SK-N-SH treated with all-trans-retinoic acid at 6 μM for 48 hours (cell line): Measurements from ENCODE around the gene MBOAT7.

Experiments used
- ATAC-seq: fragments of 200-7000 bp; cut with Tn5 transposase; 3 replicates; pipeline ENCODE4 v1.9.1; 2020; ENCODE audit warnings: mild to moderate bottlenecking, moderate library complexity
- ARNTL ChIP-seq: fragments of 450-650 bp; formaldehyde crosslinking; IDR thresholded peaks from 2 replicates; pipeline ENCODE4 v1.5.0; 2020; ENCODE audit warnings: low read depth, mild to moderate bottlenecking, moderate library complexity, borderline replicate concordance
- BACH2 ChIP-seq: fragments of 250-450 bp; sonication (Bioruptor Pico); IDR thresholded peaks from 2 replicates; pipeline ENCODE4 v1.9.0; 2021; ENCODE audit warnings: mild to moderate bottlenecking, borderline replicate concordance
- CSDC2 ChIP-seq: fragments of 250-450 bp; sonication (Bioruptor Pico); IDR thresholded peaks from 2 replicates; pipeline ENCODE4 v1.5.0; 2020; ENCODE audit warnings: mild to moderate bottlenecking, moderate library complexity
- ESRRG ChIP-seq: fragments of 250-450 bp; sonication (Bioruptor Pico); IDR thresholded peaks from 2 replicates; pipeline ENCODE4 v1.6.1; 2021; ENCODE audit warnings: mild to moderate bottlenecking
- GLIS3 ChIP-seq: fragments of 250-450 bp; sonication (Bioruptor Pico); IDR thresholded peaks from 2 replicates; pipeline ENCODE4 v1.5.0; 2020; ENCODE audit warnings: mild to moderate bottlenecking, moderate library complexity
- OSR1 ChIP-seq: fragments of 250-450 bp; sonication (Bioruptor Pico); IDR thresholded peaks from 2 replicates; pipeline ENCODE4 v1.8.0; 2022; ENCODE audit warnings: moderate library complexity, mild to moderate bottlenecking, inconsistent platforms
- RARB ChIP-seq: fragments of 250-450 bp; sonication (Bioruptor Pico); IDR thresholded peaks from 2 replicates; pipeline ENCODE4 v1.8.0; 2021; ENCODE audit warnings: mild to moderate bottlenecking, moderate library complexity
- SNAI2 ChIP-seq: fragments of 250-450 bp; sonication (Bioruptor Pico); IDR thresholded peaks from 2 replicates; pipeline ENCODE4 v1.5.0; 2020; ENCODE audit warnings: mild to moderate bottlenecking, moderate library complexity
- TCF4 ChIP-seq: fragments of 250-450 bp; sonication (Bioruptor Pico); IDR thresholded peaks from 2 replicates; pipeline ENCODE4 v1.8.0; 2021; ENCODE audit warnings: mild to moderate bottlenecking, moderate library complexity, borderline replicate concordance
- TOX ChIP-seq: fragments of 250-450 bp; sonication (Bioruptor Pico); IDR thresholded peaks from 2 replicates; pipeline ENCODE4 v1.8.0; 2021; ENCODE audit warnings: mild to moderate bottlenecking, moderate library complexity, borderline replicate concordance
- ZC3H10 ChIP-seq: fragments of 250-450 bp; sonication (Bioruptor Pico); IDR thresholded peaks from 2 replicates; pipeline ENCODE4 v1.5.1; 2021; ENCODE audit warnings: mild to moderate bottlenecking, moderate library complexity
- ZFP3 ChIP-seq: fragments of 250-450 bp; sonication (Bioruptor Pico); IDR thresholded peaks from 2 replicates; pipeline ENCODE4 v1.5.0; 2020; ENCODE audit warnings: mild to moderate bottlenecking, moderate library complexity
- ZFP30 ChIP-seq: fragments of 450-650 bp; formaldehyde crosslinking; IDR thresholded peaks from 2 replicates; pipeline ENCODE4 v1.5.0; 2022; ENCODE audit warnings: mild to moderate bottlenecking, moderate library complexity
- ZNF565 ChIP-seq: fragments of 450-650 bp; formaldehyde crosslinking; conservative IDR thresholded peaks from 2 replicates; pipeline ENCODE4 v1.5.0; 2020; ENCODE audit warnings: low read depth, mild to moderate bottlenecking, moderate library complexity
- ZNF70 ChIP-seq: fragments of 450-650 bp; formaldehyde crosslinking; IDR thresholded peaks from 2 replicates; pipeline ENCODE4 v1.5.0; 2020; ENCODE audit warnings: mild to moderate bottlenecking, moderate library complexity
- ZNF8 ChIP-seq: fragments of 450-650 bp; formaldehyde crosslinking; IDR thresholded peaks from 2 replicates; pipeline ENCODE4 v1.5.0; 2020; ENCODE audit warnings: mild to moderate bottlenecking, moderate library complexity
- TF ChIP-seq, protein P1 (sequence below): fragments of 250-450 bp; sonication (Bioruptor Pico); IDR thresholded peaks from 2 replicates; pipeline ENCODE4 v1.5.0; 2020; ENCODE audit warnings: mild to moderate bottlenecking, moderate library complexity
- TF ChIP-seq, protein P2 (sequence below): fragments of 250-450 bp; sonication (Bioruptor Pico); IDR thresholded peaks from 2 replicates; pipeline ENCODE4 v1.5.1; 2021; ENCODE audit warnings: mild to moderate bottlenecking, moderate library complexity
- TF ChIP-seq, protein P3 (sequence below): fragments of 250-450 bp; sonication (Bioruptor Pico); IDR thresholded peaks from 2 replicates; pipeline ENCODE4 v1.8.0; 2020; ENCODE audit warnings: mild to moderate bottlenecking, moderate library complexity, borderline replicate concordance
- TF ChIP-seq, protein P4 (sequence below): fragments of 250-450 bp; sonication (Bioruptor Pico); IDR thresholded peaks from 2 replicates; pipeline ENCODE4 v1.8.0; 2021; ENCODE audit warnings: low read depth, mild to moderate bottlenecking, moderate library complexity, borderline replicate concordance

MBOAT7 gene

DNA sequence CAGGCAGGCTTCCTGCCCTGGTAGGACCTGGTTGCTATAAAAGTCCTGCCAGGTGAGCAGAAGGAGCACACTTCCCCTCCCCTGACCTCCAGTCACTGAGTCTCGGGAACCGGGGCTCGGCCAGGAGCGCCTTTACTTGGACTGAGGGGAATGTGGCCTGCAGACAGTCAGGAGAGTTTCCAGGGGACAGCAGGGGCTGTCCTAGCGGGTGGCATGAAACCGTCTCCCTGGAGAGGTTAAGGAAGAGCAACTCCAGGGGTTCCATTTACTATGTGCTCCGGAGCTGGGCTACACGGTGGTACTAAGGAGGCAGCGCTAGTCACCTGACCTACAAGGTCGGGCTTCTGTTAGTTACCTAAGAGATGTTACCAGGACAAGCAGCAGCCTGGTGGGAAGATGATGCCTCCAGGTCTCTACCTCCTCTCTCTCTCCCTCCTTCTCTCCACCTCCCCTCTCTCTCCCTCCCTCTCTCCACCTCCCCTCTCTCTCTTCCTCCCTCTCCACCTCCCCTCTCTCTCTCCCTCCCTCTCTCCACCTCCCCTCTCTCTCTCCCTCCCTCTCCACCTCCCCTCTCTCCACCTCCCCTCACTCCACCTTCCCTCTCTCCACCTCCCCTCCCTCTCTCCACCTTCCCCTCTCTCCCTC is 55.9 kb downstream of the MBOAT7 start:
- no peak for TF ChIP-seq TOX (CRISPR knock-in tag)
- TF ChIP-seq, protein P1, sequence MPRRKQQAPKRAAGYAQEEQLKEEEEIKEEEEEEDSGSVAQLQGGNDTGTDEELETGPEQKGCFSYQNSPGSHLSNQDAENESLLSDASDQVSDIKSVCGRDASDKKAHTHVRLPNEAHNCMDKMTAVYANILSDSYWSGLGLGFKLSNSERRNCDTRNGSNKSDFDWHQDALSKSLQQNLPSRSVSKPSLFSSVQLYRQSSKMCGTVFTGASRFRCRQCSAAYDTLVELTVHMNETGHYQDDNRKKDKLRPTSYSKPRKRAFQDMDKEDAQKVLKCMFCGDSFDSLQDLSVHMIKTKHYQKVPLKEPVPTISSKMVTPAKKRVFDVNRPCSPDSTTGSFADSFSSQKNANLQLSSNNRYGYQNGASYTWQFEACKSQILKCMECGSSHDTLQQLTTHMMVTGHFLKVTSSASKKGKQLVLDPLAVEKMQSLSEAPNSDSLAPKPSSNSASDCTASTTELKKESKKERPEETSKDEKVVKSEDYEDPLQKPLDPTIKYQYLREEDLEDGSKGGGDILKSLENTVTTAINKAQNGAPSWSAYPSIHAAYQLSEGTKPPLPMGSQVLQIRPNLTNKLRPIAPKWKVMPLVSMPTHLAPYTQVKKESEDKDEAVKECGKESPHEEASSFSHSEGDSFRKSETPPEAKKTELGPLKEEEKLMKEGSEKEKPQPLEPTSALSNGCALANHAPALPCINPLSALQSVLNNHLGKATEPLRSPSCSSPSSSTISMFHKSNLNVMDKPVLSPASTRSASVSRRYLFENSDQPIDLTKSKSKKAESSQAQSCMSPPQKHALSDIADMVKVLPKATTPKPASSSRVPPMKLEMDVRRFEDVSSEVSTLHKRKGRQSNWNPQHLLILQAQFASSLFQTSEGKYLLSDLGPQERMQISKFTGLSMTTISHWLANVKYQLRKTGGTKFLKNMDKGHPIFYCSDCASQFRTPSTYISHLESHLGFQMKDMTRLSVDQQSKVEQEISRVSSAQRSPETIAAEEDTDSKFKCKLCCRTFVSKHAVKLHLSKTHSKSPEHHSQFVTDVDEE: no peak
- TF ChIP-seq ESRRG (CRISPR knock-in tag): no peak
- TF ChIP-seq ZC3H10: no peak
- no peak for TF ChIP-seq ARNTL
- no peak for TF ChIP-seq ZNF70 (CRISPR knock-in tag)
- TF ChIP-seq ZFP3 (CRISPR knock-in tag): no peak
- TF ChIP-seq TCF4 (CRISPR knock-in tag): no peak
- no peak for TF ChIP-seq ZFP30
- no peak for TF ChIP-seq ZNF8 (CRISPR knock-in tag)
- TF ChIP-seq BACH2: no peak
- no peak for TF ChIP-seq ZNF565 (CRISPR knock-in tag)
- TF ChIP-seq, protein P2, sequence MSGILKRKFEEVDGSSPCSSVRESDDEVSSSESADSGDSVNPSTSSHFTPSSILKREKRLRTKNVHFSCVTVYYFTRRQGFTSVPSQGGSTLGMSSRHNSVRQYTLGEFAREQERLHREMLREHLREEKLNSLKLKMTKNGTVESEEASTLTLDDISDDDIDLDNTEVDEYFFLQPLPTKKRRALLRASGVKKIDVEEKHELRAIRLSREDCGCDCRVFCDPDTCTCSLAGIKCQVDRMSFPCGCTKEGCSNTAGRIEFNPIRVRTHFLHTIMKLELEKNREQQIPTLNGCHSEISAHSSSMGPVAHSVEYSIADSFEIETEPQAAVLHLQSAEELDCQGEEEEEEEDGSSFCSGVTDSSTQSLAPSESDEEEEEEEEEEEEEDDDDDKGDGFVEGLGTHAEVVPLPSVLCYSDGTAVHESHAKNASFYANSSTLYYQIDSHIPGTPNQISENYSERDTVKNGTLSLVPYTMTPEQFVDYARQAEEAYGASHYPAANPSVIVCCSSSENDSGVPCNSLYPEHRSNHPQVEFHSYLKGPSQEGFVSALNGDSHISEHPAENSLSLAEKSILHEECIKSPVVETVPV (CRISPR knock-in tag): no peak
- TF ChIP-seq RARB (CRISPR knock-in tag): no peak
- TF ChIP-seq, protein P3, sequence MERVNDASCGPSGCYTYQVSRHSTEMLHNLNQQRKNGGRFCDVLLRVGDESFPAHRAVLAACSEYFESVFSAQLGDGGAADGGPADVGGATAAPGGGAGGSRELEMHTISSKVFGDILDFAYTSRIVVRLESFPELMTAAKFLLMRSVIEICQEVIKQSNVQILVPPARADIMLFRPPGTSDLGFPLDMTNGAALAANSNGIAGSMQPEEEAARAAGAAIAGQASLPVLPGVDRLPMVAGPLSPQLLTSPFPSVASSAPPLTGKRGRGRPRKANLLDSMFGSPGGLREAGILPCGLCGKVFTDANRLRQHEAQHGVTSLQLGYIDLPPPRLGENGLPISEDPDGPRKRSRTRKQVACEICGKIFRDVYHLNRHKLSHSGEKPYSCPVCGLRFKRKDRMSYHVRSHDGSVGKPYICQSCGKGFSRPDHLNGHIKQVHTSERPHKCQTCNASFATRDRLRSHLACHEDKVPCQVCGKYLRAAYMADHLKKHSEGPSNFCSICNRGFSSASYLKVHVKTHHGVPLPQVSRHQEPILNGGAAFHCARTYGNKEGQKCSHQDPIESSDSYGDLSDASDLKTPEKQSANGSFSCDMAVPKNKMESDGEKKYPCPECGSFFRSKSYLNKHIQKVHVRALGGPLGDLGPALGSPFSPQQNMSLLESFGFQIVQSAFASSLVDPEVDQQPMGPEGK (CRISPR knock-in tag): no peak
- TF ChIP-seq, protein P4, sequence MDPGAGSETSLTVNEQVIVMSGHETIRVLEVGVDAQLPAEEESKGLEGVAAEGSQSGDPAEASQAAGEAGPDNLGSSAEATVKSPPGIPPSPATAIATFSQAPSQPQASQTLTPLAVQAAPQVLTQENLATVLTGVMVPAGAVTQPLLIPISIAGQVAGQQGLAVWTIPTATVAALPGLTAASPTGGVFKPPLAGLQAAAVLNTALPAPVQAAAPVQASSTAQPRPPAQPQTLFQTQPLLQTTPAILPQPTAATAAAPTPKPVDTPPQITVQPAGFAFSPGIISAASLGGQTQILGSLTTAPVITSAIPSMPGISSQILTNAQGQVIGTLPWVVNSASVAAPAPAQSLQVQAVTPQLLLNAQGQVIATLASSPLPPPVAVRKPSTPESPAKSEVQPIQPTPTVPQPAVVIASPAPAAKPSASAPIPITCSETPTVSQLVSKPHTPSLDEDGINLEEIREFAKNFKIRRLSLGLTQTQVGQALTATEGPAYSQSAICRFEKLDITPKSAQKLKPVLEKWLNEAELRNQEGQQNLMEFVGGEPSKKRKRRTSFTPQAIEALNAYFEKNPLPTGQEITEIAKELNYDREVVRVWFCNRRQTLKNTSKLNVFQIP (CRISPR knock-in tag): no peak
- no peak for TF ChIP-seq CSDC2 (CRISPR knock-in tag)
- TF ChIP-seq SNAI2 (CRISPR knock-in tag): no peak
- TF ChIP-seq OSR1 (CRISPR knock-in tag): no peak
- TF ChIP-seq, all 23 proteins: peak for 0
- no peak for ATAC-seq

DNA sequence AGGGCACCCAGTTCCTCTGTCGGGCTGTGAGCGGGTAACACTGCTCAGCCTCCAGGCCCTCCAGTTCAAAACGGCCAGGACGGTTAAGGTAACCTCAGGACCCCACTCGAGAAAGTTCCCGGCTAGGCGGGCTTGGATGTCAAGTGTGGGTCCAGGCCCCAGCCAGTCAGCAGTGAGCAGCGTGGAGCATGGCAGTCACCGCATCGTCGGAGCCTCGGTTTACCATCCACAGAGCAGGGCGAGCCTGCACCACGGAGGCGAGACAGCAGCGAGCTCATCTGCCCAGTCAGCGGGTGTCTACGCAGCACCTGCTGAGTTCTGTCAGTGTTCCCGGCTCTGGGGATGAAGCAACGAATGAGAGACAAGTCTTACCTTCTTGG is 59.8 kb downstream of the MBOAT7 start:
- TF ChIP-seq, protein P3 (CRISPR knock-in tag): no peak
- TF ChIP-seq ESRRG (CRISPR knock-in tag): no peak
- TF ChIP-seq CSDC2 (CRISPR knock-in tag): no peak
- TF ChIP-seq ZC3H10: no peak
- TF ChIP-seq TOX (CRISPR knock-in tag): no peak
- no peak for TF ChIP-seq ARNTL
- no peak for ATAC-seq

DNA sequence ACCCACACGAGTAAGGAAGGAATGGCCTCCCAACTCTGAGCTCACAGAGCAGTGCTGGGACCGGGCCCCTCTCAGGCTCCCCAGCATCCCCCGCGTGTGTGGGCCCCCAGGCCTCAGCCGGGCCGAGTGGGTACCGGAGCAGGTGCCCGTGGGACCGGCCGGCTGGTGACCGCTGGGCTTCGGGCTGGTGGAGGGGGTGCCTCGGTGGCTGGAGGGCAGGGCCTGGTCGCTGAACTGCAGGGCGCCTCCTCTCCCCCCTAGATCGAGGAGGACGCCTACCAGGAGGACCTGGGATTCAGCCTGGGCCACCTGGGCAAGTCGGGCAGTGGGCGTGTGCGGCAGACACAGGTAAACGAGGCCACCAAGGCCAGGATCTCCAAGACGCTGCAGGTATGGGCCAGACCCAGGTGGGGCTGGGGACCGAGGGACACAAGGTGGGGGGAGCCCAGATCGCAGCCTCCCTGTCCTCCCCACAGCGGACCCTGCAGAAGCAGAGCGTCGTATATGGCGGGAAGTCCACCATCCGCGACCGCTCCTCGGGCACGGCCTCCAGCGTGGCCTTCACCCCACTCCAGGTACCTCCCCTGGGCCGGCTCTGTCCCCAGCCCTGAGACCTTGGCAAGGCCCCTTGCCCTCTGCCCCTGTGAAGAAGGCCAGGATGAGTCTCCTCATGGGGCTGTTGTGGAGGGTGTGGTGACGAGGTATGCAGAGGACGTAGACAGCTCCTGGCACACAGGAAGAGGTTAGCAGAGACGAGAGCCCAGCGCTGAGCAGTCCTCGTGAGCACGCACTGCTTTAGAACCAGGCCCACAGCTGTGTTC is 60.4 kb downstream of the MBOAT7 start:
- ATAC-seq: no peak
- TF ChIP-seq, protein P3 (CRISPR knock-in tag): no peak
- no peak for TF ChIP-seq BACH2
- no peak for TF ChIP-seq ESRRG (CRISPR knock-in tag)
- TF ChIP-seq, protein P2 (CRISPR knock-in tag): no peak
- TF ChIP-seq, protein P4 (CRISPR knock-in tag): no peak
- no peak for TF ChIP-seq TOX (CRISPR knock-in tag)
- no peak for TF ChIP-seq ZNF70 (CRISPR knock-in tag)
- TF ChIP-seq GLIS3 (CRISPR knock-in tag): no peak
- no peak for TF ChIP-seq ZC3H10
- TF ChIP-seq ZFP30: no peak
- TF ChIP-seq TCF4 (CRISPR knock-in tag): no peak
